Activated naive CD4-positive, alpha-beta T cell treated with anti-CD3 and anti-CD28 coated beads, Interleukin-2, amount 50 U/mL, for 16 hours (primary cell): ENCODE data around the gene CADM2.
"Not testable (repeated sequence)": the region's sequence is repeated elsewhere in the genome, so short reads cannot be mapped to it uniquely, and the experiment has no call there.

Source experiments
- DNase-seq: peaks from one replicate; pipeline ENCODE4 v3.0.0-alpha.2; 2020

The CADM2 gene

DNA sequence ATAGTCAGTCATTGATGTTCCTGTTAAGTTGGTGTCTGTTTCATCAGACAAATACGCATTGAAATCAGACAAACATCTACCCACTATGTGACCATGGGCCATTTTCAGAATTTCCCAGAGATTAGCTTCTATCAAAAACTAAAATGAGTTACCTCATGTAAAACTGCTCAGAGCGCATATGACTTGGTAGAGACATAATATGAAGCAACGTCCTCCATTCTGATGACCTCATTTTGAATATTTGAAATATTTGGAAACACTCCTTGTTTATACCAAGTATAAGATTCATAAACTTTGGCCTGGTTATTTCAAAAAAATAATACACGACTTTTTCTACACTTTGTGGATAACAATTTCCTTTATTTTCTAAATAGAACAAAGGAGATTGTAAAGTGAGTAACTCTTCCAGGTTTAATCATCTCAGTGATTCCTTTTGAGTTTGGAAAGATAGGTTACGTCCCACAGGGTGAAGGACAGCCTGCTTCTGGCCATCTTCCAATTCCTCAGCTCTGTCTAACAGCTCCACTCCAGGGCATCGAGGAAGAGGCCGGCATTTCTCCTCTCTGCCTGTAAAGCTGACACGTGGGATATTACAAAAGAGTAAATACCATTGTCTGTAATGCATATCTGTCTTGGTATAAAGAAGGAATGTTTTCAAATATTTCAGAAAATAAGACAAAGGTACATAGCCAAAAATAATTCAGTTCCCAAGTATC lies 122.6 kb downstream of the CADM2 start:
- no peak for DNase-seq

DNA sequence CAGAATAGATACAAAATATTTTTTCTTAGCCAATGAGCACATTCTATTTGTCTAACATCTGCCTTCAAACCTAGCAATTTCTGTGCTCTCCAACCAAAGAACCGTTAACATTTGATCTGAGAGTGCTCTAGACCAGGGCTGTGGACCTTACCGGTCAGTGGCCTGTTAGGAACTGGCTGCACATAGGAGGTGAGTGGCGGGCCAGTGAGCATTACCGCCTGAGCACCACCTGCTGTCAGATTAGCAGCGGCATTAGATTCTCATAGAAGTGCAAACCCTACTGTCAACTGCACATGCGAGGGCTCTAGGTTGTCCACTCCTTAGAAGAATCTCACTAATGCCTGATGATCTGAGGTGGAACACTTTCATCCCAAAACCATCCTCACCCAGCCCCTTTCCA lies 131.7 kb downstream of the CADM2 start:
- no peak for DNase-seq

DNA sequence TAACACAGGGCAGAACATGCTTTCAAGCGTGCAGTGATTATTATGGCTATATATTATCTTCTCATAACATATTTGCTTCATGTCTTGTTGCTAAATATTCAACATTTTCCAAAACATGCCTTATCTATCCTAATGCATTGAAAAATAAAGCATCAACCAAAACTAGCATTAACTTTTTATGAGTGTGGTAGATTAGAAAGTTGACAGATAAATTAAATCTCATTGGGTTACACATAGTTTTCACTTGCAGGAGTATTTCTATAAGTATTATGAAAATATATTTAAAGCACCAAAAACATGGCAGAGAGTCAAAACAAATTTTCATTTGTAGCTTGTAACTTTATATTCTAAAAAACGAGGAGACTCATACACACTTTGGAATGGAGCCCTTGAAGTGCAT lies 141.5 kb downstream of the CADM2 start:
- DNase-seq, result no peak

DNA sequence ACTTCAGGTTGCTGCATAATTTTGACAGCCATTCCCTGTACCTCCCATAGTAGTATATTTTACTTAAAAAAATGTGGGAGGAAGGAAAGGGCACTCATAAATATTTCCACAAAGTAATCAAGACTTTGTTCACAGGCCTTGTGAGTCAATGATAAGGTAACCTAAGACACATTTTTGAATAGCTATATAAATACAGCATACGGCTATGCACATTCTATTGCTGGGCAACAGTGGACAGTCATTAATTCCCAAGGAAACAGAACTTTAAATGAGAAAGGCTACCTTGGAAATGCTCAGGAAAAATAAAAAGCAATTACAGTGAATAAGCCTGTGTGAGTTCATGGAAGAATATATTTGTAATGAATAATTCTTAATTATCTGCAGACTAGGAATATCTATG lies 144.0 kb downstream of the CADM2 start:
- no peak for DNase-seq

DNA sequence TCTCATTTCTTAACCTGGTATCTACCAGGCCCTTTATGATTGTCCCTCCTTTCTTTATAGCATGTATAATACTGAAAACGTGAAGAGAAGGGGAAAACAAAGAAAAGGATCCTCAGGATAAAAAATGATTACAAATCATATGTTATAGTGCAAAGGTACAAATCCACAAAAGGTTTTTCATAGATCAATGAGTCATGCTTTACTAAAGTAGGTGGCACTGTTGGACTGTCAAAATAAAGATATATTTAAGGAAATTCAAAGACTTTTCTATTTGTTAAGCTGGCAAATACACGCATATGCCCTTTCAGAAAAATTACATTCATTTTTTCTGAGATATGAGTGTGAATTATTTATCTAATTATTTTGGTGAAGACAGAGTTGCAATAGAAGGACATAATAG lies 151.6 kb downstream of the CADM2 start:
- DNase-seq, result no peak

DNA sequence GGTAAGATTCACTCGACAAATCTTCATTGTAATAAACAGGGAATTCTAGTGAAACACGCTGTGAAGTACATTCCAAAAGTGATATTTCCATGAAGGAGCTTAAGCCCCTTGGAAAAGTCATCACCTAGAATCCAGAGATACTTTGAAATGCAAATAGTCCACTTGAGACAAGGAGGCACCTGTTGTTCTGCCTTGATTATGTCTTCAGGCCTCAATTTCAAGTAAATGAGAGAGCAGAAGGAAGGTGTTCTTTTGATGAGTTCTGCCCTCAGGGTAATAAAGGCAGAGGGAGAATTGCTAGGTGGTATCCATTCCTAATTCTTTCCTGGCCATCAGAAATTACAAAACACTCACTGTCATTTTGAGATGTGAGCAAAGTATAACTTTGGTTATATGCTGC lies 162.1 kb downstream of the CADM2 start:
- no peak for DNase-seq

DNA sequence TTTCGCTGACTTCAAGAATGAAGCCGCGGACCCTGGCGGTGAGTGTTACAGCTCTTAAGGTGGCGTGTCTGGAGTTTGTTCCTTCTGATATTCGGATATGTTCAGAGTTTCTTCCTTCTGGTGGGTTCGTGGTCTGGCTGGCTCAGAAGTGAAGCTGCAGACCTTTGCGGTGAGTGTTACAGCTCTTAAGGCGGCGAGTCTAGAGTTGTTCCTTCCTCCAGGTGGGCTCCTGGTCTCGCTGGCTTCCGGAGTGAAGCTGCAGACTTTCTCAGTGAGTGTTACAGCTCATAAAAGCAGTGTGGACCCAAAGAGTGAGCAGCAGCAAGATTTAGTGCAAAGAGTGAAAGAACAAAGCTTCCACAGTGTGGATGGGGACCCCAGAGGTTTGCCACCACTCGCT lies 174.1 kb downstream of the CADM2 start:
- not testable (repeated sequence) for DNase-seq

DNA sequence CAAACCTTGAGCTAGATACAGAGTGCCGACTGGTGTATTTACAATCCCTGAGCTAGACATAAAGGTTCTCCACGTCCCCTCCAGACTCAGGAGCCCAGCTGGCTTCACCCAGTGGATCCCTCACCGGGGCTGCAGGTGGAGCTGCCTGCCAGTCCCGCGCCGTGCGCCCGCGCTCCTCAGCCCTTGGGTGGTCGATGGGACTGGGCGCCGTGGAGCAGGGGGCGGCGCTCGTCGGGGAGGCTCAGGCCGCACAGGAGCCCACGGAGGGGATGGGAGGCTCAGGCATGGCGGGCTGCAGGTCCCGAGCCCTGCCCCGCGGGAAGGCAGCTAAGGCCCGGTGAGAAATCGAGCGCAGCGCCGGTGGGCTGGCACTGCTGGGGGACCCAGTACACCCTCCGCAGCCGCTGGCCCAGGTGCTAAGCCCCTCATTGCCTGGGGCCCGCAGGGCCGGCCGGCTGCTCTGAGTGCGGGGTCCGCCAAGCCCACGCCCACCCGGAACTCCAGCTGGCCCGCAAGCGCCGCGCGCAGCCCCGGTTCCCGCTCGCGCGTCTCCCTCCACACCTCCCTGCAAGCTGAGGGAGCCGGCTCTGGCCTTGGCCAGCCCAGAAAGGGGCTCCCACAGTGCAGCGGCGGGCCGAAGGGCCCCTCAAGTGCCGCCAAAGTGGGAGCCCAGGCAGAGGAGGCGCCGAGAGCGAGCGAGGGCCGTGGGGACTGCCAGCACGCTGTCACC lies 175.1 kb downstream of the CADM2 start:
- not testable (repeated sequence) for DNase-seq

DNA sequence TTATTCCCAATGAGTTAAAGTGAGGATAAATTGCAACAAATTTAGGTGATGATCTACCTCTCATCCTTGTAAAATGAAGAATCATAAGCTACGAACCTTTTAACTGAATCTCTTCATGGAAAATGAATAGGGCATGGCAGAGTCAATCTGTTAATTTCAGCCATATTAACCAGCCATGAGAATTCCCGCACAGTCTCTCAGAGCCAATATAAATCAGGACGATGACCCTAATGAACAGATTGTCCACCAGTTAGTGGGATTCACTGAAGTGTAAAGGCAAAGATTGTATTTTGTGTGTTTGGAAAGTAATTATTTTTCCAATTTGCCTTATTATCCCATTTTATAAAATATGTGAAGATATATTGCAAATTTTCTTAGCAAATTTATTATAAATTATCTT lies 183.8 kb downstream of the CADM2 start:
- no peak for DNase-seq

DNA sequence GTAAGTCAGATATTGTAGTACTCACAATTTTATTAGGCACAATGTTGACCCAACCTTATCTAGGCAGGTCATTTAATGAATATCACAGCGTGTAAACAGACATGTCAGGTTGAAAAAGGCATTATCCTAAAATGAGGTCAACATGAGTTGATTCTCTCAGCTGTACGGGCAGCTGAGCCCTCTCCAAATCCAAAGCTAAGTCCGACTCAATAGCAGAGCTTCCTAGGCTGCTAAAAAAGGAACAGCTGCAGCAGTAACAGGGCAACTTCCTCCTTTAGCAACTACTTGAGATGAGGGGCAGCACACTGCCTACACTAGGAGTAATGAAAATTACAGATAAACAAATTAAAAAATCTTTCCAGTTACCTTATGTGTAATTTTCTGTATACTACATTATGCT lies 189.2 kb downstream of the CADM2 start:
- DNase-seq, result no peak

DNA sequence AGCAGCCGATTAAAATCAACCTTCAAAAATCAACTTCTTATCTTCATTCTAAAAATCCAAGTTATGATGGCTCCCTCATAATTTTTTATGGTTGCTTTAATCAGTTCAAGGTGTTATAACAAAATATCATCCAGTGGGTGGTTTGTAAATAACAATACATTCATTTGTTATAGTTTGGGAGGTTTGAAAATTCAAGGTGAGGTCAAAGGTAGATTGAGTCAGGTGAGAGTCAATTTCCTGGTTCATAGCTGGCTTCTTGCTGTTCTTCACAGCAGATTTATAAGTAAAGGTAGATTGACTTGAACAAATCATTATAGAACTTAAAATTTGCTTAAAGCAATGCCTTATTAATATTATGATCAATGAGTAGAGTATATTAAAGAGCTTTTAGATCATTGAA lies 192.8 kb downstream of the CADM2 start:
- no peak for DNase-seq

DNA sequence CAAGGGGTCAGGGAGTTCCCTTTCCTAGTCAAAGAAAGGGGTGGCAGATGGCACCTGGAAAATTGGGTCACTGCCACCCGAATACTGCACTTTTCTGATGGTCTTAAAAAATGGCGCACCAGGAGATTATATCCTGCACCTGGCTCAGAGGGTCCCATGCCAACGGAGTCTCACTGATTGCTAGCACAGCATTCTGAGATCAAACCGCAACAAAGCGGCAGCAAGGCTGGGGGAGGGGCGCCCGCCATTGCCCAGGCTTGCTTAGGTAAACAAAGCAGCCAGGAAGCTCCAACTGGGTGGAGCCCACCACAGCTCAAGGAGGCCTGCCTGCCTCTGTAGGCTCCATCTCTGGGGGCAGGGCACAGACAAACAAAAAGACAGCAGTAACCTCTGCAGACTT lies 194.5 kb downstream of the CADM2 start:
- DNase-seq, result not testable (repeated sequence)

DNA sequence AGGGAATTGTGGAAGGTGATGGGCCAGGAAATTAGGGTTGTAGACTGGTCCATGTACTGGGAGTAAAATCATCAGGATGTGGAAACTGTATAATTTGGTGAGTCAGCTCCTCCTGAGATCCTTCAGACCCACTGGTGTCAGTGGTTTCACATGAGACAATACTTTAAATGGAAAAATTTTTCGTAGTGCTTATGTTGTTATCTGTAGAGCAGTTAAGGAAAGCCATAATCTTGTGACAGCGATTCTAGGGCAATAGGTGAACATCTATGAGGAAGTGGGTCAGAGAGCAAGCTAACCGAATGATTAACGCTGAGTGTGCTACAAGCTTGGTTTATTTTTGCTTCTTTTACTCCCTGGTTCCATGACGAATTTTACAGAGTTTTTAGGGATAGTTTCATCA lies 200.6 kb downstream of the CADM2 start:
- DNase-seq, result no peak

DNA sequence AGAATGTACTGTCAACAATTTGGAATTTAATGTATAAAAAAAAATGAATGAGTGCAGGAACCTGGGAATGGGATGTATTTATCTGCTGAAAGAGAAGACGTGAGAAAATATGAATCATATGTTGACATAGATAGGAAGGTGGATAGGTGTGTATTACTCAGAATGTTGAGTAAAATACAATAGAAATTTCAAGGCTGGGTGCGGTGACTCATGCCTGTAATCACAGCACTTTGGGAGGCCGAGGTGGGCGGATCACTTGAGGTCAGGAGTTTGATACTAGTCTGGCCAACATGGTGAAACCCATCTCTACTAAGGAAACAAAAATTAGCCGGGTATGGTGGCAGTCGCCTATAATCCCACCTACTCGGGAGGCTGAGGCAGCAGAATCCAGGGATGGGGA lies 202.8 kb downstream of the CADM2 start:
- no peak for DNase-seq

DNA sequence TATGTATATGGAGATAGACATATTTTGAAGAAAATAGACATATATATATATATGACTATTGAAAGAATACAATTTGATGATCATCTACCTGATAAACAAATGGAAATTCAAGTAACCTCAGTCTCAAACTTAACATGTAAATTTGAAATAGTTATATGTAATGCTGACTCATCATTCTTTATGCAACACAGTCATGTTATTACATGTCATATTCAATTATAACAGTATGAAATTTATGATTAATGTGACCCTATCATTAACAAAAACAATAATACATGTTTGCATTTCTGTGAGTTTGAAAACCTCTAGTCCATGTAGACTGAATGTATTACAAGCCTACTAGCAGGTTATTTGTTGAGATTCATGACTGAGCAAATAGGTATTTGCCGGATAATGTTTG lies 204.1 kb downstream of the CADM2 start:
- no peak for DNase-seq

DNA sequence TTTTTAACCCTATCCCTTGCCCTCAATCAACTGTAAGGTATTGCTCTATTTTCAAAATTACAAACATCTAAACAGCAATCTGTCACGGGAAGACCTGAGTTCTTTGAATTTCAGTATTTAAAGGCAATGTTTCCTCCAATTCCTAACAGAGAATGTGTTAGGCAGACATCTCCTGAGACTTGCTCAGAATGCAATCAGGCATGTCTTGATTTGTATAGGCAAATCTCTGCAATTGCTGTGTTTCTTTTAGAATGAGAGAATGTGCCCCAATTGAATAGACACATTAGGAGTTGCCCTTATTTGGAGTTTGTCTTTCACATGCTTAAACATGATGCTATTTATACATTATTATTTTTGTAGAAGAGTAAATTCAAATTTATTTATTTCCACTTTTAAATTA lies 205.6 kb downstream of the CADM2 start:
- no peak for DNase-seq

DNA sequence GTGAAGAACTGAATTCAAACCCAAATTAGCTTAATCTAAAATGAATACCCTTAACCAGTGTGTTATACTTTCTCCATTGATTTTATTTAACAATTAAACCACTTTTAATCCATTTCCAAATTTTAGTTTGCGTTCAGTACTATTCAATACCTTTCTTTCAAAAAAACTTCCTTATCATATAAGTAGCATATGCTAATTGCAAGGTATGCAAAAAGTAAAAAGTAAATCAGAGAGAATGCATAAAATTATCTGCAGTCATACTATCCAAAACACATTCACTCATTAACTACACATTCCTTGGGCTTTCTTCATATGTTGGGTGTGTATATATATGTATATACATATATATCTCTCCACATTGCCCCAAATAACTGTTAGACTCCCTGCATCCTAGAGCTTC lies 208.8 kb downstream of the CADM2 start:
- no peak for DNase-seq

DNA sequence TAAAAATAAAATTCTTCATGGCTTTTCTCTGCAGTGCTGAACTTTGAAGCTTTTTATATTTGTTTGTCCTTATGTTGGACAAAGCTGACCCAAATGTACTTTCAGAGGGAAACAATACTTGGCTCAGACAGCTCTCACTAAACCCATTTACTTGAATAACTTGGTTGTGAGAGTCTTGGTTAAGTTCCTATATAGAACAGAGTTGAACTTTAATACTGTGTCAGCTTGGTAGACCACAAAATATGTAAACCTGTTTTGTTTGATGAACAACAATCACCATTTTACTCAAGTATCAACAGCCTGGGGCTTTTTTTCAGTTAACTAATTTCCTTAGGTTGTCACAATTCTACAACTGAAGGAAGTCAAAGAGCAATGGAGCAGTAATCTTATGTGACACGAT lies 211.9 kb downstream of the CADM2 start:
- no peak for DNase-seq

DNA sequence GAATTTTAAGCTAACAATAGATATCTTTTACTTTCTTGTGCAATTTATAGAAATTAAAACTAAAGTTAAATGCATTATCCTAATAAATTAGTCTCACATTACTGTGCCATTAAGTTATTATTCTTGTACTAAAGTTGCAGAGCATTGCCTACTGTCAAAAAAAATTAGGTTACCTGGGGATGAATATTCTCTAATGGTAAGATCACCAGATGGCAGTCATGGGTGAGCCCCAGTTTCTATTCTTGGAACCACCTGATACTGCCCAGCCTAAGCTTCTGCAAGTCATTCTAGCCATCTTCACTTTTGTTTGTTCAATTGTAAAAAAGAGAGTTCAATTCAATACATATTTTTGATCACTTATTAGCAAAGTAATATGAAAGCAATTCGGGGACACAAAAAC lies 213.2 kb downstream of the CADM2 start:
- DNase-seq, result no peak

DNA sequence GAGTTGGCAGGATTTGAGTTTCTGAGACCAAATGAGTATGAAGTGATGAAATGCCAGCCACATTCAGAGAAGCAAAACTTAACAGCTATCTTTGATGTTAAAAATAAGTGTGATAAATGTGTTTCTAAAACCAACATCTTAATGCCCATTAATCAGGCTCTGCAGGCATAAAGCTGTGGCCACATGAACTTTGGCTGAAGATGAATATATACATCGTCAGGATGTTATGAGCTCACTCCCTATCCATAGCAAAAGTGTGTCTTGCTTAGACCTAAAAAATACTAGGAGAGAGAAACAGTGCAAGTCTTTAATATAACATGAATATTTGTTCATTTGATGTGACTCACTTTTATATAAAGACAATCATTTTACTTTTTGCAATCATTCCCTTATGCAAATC lies 218.0 kb downstream of the CADM2 start:
- no peak for DNase-seq

DNA sequence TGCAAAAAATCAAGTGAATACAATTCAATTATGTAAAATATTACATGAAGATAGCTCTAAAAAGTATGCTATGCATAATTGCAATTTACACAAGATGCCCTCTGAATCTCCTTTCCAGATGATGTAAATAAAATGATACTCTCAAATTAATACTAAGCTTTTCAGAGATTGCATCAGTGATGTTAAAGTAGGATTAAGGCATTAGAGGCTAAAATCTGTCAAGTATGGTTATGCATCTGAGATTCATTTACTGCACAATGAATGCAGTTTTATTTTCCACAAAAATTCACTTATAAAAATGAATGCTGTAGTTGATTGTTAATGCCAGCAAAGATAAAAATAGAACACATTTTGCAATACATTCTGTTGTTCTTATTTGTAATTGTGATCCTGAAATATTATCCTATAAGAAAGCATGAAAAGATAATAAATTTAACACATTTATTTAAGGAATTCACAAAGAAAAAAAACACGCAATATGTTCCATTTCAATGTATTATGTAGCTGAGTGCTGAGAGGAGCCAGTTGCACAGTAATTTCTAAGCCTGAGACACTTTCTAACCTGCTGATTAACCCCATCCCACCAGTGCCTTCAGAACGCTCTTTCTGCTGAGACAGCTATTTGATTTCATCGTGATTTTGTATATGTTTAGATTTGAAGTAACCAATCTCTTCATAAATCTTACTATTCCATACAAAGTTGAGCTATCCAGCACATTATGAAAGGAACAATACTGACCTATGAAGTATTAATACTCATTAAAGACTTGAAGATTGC lies 224.4 kb downstream of the CADM2 start:
- DNase-seq, result no peak

DNA sequence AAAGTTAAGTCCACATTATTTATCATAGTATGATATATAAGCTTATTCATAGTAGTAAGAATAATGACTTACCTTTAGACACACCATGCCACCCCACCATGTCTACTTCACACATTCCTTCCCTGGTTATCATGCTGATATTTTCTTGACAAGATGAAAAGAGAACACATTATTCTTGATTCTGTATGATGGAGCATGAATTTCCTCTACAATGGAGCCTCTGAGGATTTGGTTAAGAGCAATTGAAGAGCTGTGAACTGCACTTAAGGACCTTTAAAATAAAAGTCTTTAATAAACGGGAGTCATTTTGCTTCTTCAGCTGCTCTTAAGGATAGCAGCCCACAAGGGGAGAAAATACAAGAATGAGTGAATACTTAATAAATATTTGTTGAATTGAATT lies 226.7 kb downstream of the CADM2 start:
- DNase-seq, result no peak

DNA sequence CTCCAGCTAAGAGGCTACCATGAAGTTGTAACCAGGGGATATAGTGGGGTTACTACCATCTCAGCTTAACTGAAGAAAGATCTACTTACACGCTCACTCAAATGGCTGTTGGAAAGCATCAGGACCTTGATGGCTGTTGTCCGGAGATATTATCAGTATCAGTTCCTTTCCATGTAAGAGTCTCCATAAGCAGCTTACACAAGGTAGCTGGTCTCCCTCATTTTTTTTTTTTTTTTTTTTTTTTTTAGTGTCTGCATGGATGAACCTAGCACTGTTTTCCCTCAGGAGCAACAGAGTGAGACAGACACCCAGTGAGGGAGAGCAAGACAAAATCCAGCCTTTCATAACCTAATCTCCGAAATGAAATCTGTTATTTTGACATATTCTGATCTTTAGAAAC lies 230.9 kb downstream of the CADM2 start:
- no peak for DNase-seq

DNA sequence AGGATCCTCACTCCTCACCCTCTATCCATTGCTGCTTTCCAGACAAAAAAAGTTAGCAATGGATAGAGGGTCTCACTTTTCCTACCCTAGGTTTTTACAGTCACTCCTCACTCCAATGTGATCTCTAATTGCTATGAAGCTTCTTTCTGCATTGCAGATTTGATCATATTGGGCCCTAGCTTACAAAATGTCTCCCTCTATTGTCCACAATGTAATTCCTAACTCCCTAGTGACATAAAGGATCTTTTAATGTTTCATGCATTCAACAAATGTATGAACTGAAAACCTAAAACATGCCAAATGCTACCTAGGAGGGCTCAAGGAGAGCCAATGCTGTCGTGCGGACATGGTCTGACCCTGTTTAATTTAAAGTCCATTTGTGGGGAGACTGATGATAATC lies 234.8 kb downstream of the CADM2 start:
- DNase-seq, result no peak
